Transverse colon (tissue), 4 donors: ENCODE data around the gene COL1A1.

Experiments used
- CTCF ChIP-seq, 5 experiments: fragments of 200-600 bp in 3 of 5; fragments of 450-650 bp in 2 of 5; sonication (generic) in 3 of 5; IDR thresholded peaks; 1 replicate in 2 of 5; 2 replicates in 3 of 5; pipeline ENCODE4 v1.5.1; 2016 to 2017; ENCODE audit warnings: antibody characterized with exemption in 5 of 5, inconsistent platforms in 3 of 5, mild to moderate bottlenecking in 2 of 5, moderate library complexity in 1 of 5
- POLR2A ChIP-seq: fragments of 450-650 bp; IDR thresholded peaks from one replicate; pipeline ENCODE4 v1.6.1; 2016; ENCODE audit warnings: antibody characterized with exemption, mild to moderate bottlenecking, moderate library complexity
- POLR2AphosphoS5 ChIP-seq, 3 donors: sonication (generic); formaldehyde crosslinking; IDR thresholded peaks; one replicate each; pipeline ENCODE4 v1.6.1; 2016; ENCODE audit warnings: antibody characterized with exemption in 3 of 3

- TF ChIP-seq POLR2A (no peak), CTCF (IDR thresholded peaks at IDR 0.05) (no peak), POLR2AphosphoS5 (IDR thresholded peaks at IDR 0.05) (no peak)
Measured at GRCh38 chr17:50157891-50158290, 43.5 kb downstream of the COL1A1 start.
